ENCODE data around the gene FXYD7.
"Not testable (repeated sequence)": the region's sequence is repeated elsewhere in the genome, so short reads cannot be mapped to it uniquely, and the experiment has no call there.

FXYD7 gene

DNA sequence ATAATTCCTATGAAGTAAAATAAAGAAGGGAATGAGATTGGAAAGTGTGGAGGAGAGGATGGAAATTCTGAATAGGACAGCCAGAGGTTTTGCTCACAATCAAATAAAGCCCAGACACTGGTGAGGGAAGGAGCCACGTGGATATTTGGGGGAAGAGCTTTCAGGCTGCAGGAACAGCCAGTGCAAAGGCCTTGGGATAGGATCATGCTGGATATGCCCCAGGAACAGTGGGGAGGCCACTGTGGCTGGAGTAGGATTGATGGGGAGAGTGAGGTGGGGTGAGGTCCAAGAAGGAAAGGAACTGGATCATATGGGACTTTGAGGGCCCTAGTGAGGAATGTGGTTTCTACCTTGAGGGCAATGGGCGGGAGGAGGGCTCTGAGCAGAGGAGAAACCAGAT, 7.4 kb downstream of the FXYD7 start:
- no peak overlapping the region for H3K27ac ChIP-seq (ENCODE audit: low read depth, low read length)

DNA sequence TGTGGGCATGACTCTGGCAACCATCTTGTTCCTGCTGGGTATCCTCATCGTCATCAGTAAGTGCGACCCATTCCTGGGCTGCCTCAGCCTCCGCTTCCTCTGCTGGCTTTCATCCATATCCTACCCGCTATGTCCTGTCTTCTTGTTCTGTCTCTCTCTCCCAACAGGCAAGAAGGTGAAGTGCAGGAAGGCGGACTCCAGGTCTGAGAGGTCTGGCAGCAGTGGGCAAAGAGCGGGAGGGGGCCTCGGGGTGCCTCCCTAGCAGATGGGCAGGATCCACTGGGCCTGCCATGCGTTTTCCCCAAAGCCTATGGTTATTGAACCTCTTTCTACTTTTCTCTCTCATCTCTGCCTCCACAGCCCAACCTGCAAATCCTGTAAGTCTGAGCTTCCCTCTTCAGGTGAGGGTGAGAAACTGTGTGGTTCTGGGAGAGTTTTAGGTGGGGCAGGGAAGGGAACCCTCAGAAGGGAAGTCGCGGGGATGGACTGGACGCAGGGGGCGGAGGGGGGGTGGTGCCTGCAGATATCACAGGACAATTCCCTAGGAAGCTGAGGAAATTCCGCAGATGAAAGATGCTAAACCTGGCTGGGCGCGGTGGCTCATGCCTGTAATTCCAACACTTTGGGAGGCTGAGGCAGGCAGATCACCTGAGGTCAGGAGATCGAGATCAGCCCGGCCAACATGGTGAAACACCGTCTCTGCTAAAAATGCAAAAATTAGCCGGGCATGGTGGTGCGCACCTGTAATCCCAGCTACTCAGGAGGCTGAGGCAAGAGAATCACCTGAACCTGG, 8.4 kb downstream of the FXYD7 start:
- 0 out of 2 replicates have a peak, but pooled peaks cover 5% of the 10 kb centered on the region for H3K27me3 ChIP-seq (ENCODE audit: control insufficient read depth, insufficient read depth, low read length)
- no peaks in the 10 kb centered on the region for H3K36me3 ChIP-seq (ENCODE audit: control insufficient read depth, insufficient read depth, low read length)
- H3K4me1 ChIP-seq (ENCODE audit: control insufficient read depth, insufficient read depth, low read length), result peaks cover 26% of the 10 kb centered on the region
- no peak overlapping the region for H3K9ac ChIP-seq (ENCODE audit: low read depth, low read length)
- no peak overlapping the region for H3K4me3 ChIP-seq (ENCODE audit: low read depth, low read length)
- H3K9me3 ChIP-seq (ENCODE audit: control insufficient read depth, insufficient read depth, low read length), result no peaks in the 10 kb centered on the region
- no peak overlapping the region for H3K27ac ChIP-seq (ENCODE audit: low read depth, low read length)

More for the DNA sequence above, 7.4 kb downstream of the FXYD7 start:
- no peaks in the 10 kb centered on the region for H3K9me3 ChIP-seq (ENCODE audit: control insufficient read depth, insufficient read depth, low read length)
- peaks cover 22% of the 10 kb centered on the region for H3K4me1 ChIP-seq (ENCODE audit: control insufficient read depth, insufficient read depth, low read length)
- H3K27me3 ChIP-seq (ENCODE audit: control insufficient read depth, insufficient read depth, low read length), result 0 out of 2 replicates have a peak, but pooled peaks cover 5% of the 10 kb centered on the region
- H3K9ac ChIP-seq (ENCODE audit: low read depth, low read length), result no peak overlapping the region
- H3K36me3 ChIP-seq (ENCODE audit: control insufficient read depth, insufficient read depth, low read length), result no peaks in the 10 kb centered on the region
- no peak overlapping the region for H3K4me3 ChIP-seq (ENCODE audit: low read depth, low read length)

DNA sequence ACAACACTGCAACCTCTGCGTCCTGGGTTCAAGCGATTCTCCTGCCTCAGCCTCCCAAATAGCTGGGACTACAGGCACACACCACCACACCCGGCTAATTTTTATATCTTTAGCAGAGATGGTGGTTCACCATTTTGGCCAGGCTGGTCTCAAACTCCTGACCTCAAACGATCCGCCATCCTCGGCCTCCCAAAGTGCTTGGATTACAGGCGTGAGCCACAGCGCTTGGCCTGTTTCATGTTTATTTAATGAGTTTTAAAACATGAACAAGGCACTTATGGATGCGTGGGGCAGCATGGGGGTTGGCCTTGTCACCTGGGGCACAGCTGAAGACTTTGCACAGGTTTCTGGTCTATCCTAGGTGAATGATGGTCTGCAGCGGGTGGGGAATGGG, 10.1 kb downstream of the FXYD7 start:
- Histone ChIP-seq H3K36me3 (ENCODE audit: control insufficient read depth, insufficient read depth, low read length) (peaks cover 13% of the 10 kb centered on the region), H3K4me1 (ENCODE audit: control insufficient read depth, insufficient read depth, low read length) (peaks cover 26% of the 10 kb centered on the region), H3K4me3 (ENCODE audit: low read depth, low read length) (peak overlapping the region; percentile 82; the same call in 1 of the 2 replicates)
- H3K9me3 ChIP-seq (ENCODE audit: control insufficient read depth, insufficient read depth, low read length); H3K27me3 ChIP-seq (ENCODE audit: control insufficient read depth, insufficient read depth, low read length); H3K27ac ChIP-seq (ENCODE audit: low read depth, low read length); H3K9ac ChIP-seq (ENCODE audit: low read depth, low read length): not testable (repeated sequence)

DNA sequence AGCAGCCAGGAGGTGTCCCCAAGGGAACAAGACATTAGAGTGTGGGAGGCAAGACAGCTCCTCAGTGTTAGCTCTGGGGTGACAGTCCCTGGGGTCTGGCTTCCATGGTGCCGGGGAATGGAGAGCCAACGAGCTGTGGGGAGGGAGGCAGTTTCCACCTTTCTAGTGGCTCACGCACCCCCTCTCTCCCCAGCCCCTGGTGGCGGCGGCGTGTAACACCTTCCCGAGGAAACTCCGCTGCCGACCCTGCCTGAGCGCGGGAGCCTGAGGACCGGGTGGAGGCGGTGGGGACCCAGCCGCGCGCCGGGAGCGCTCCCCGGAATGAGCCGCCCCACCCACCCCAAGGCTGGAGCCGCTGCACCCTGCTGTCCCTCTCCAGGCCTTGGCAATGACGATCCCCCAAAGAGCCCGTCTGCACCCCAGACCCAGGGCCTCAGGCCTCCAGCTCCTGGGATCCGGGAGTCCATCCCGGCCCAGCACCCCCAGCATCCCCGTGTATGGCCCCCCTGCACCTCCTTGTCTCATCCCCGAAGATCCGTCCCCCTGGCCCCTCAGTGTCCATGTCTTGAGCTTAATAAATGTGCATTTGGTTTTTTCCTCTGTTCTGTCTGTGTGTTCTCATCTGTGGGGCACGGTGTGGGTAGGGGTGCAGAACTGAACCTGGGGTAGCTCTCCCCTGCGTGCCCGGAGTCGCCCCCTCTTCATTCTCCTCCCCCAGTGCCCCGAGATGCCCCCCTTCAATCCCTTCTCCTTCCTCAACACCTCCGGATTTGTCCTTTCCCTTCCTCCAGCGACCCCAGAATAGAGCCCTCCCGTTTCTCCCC, 10.9 kb downstream of the FXYD7 start:
- peaks cover 26% of the 10 kb centered on the region for H3K4me1 ChIP-seq (ENCODE audit: control insufficient read depth, insufficient read depth, low read length)
- H3K9me3 ChIP-seq (ENCODE audit: control insufficient read depth, insufficient read depth, low read length), result no peaks in the 10 kb centered on the region
- peak overlapping the region; percentile 82 for H3K4me3 ChIP-seq (ENCODE audit: low read depth, low read length)
- H3K27me3 ChIP-seq (ENCODE audit: control insufficient read depth, insufficient read depth, low read length), result 0 out of 2 replicates have a peak, but pooled peaks cover 5% of the 10 kb centered on the region
- no peak overlapping the region for H3K27ac ChIP-seq (ENCODE audit: low read depth, low read length)
- H3K36me3 ChIP-seq (ENCODE audit: control insufficient read depth, insufficient read depth, low read length), result peaks cover 20% of the 10 kb centered on the region
- H3K9ac ChIP-seq (ENCODE audit: low read depth, low read length), result no peak overlapping the region

DNA sequence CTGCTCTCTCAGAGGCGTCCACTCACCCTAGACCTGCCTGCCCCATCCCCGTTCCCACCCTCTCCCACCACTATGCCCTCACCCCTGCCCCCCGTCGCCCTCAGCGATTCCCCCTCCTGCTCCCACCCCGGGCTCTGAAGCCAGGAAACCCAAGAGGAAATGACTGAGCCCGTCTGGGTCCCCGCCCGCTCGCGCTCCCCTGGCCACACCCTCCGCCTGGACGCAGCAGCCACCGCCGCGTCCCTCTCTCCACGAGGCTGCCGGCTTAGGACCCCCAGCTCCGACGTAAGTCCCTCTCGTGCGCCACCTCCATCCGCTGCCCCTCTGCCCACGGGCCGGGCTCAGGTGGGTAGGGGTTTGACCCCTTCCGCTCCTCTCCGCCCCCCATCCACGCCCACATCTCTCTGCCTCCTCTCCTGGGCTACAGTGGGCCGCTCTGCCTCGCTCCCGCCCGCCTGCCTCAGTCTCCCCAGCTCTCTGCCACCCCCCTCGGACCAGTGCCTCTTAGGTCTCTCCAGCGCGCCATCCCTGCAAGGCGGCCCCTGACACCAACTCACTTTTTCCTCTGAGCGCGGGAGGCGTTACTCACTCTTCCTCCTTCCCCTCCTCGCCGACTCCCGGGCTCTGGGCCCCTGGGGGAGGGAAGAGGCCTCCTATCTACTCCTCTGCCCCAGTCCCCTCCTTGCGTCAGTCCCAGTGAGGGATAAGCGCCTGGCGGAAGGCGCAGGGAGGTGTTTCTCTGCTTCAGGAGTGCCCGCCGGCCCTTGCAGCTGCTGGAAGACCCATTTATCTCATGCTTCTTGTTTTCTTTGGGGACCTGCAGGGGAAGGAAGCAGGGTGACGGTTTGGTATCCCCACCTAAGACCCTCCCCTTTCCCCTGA, 11.7 kb downstream of the FXYD7 start, which contains the start of gene FXYD5:
TSS of gene FXYD5 (plus strand) at position 211 of the 882 bp plus-strand sequence. CDS start 816 bp downstream, outside the sequence.
- H3K9me3 ChIP-seq (ENCODE audit: control insufficient read depth, insufficient read depth, low read length), result no peaks in the 10 kb centered on the region
- peak within 1 kb of the TSS; percentile 48 for H3K9ac ChIP-seq (ENCODE audit: low read depth, low read length)
- 0 out of 2 replicates have a peak, but pooled peaks cover 5% of the 10 kb centered on the region for H3K27me3 ChIP-seq (ENCODE audit: control insufficient read depth, insufficient read depth, low read length)
- H3K4me1 ChIP-seq (ENCODE audit: control insufficient read depth, insufficient read depth, low read length), result peaks cover 26% of the 10 kb centered on the region
- peak within 1 kb of the TSS; percentile 25 for H3K27ac ChIP-seq (ENCODE audit: low read depth, low read length)
- H3K4me3 ChIP-seq (ENCODE audit: low read depth, low read length), result peak within 1 kb of the TSS; percentile 82
- H3K36me3 ChIP-seq (ENCODE audit: control insufficient read depth, insufficient read depth, low read length), result peaks cover 28% of the 10 kb centered on the region

DNA sequence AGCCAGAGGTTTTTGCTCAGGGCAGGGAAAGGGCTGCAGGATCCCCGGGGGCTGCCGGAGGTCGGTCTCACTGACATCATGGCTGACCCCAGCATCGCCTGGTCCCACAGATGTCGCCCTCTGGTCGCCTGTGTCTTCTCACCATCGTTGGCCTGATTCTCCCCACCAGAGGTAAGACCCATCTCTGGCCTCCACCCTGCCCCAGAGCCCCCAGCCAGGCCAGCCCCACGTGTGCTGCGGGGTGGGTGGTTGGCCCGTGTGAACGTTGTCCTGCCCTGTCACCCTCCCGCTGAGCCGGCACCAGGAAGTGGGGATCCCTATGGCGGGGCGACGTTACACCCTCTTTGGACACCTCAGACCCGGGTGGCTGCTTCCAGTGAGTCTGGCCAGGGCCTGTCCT, 12.4 kb downstream of the FXYD7 start:
- Histone ChIP-seq H3K9me3 (ENCODE audit: control insufficient read depth, insufficient read depth, low read length) (no peaks in the 10 kb centered on the region), H3K27ac (ENCODE audit: low read depth, low read length) (no peak overlapping the region), H3K27me3 (ENCODE audit: control insufficient read depth, insufficient read depth, low read length) (0 out of 2 replicates have a peak, but pooled peaks cover 5% of the 10 kb centered on the region), H3K9ac (ENCODE audit: low read depth, low read length) (peak overlapping the region; percentile 48; the same call in 1 of the 2 replicates), H3K4me1 (ENCODE audit: control insufficient read depth, insufficient read depth, low read length) (peaks cover 26% of the 10 kb centered on the region), H3K4me3 (ENCODE audit: low read depth, low read length) (peak overlapping the region; percentile 82), H3K36me3 (ENCODE audit: control insufficient read depth, insufficient read depth, low read length) (peaks cover 32% of the 10 kb centered on the region)

DNA sequence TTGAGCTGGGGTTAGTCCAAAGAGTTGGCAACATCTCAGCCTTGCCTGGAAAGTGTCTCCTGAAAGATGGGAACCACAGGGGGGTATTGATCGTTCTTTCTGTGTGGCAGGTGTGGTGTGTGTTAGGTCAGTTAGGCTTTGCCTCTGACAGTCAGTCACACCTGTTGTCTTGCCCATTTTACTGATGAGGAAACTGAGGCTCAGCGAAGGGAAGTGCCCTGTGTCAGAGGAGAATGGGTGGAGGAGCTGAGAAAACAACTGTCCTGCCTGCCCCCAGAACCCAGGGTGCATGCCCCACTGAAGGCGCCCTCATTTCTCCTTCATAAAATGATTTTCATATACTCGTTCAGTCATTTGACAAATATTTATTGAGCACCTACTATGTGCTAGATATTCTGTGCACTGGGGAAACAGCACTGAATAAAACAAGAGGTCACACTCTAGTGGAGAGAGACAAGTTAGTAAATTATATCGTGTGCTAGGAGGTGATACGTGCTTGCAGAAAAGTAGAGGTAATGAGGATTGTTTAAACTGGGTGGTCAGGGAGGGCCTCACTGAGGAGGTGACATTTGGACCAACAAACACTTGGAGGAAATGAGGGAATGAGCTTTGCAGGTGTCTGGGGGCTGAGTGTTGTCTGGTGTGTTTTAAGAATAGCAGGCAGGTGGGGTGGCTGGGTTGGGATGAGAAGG, 13.1 kb downstream of the FXYD7 start:
- H3K9me3 ChIP-seq (ENCODE audit: control insufficient read depth, insufficient read depth, low read length), result no peaks in the 10 kb centered on the region
- H3K27me3 ChIP-seq (ENCODE audit: control insufficient read depth, insufficient read depth, low read length), result 0 out of 2 replicates have a peak, but pooled peaks cover 5% of the 10 kb centered on the region
- H3K27ac ChIP-seq (ENCODE audit: low read depth, low read length), result no peak overlapping the region
- H3K9ac ChIP-seq (ENCODE audit: low read depth, low read length), result no peak overlapping the region
- peaks cover 39% of the 10 kb centered on the region for H3K36me3 ChIP-seq (ENCODE audit: control insufficient read depth, insufficient read depth, low read length)
- peaks cover 23% of the 10 kb centered on the region for H3K4me1 ChIP-seq (ENCODE audit: control insufficient read depth, insufficient read depth, low read length)
- peak overlapping the region; percentile 82 for H3K4me3 ChIP-seq (ENCODE audit: low read depth, low read length)

DNA sequence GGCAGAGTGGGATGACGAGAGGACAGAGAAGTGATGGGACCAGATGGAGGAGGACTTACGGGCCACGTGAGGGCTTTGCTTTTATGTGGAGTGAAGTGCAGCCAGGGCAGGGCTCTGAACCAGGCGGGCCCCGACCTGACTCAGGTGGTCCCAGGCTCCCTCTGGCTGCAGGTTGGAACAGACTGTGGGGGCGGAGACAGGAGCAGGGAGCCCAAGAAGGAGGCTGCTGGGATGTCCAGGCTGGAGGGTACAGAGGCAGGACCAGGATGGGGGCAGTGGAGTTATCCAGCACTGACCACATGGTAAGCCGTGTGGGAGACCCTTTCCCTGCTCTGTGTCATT, 13.6 kb downstream of the FXYD7 start:
- Histone ChIP-seq H3K27ac (ENCODE audit: low read depth, low read length) (no peak overlapping the region), H3K9ac (ENCODE audit: low read depth, low read length) (no peak overlapping the region), H3K4me1 (ENCODE audit: control insufficient read depth, insufficient read depth, low read length) (peaks cover 17% of the 10 kb centered on the region), H3K9me3 (ENCODE audit: control insufficient read depth, insufficient read depth, low read length) (no peaks in the 10 kb centered on the region), H3K4me3 (ENCODE audit: low read depth, low read length) (no peak overlapping the region), H3K36me3 (ENCODE audit: control insufficient read depth, insufficient read depth, low read length) (peaks cover 44% of the 10 kb centered on the region), H3K27me3 (ENCODE audit: control insufficient read depth, insufficient read depth, low read length) (0 out of 2 replicates have a peak, but pooled peaks cover 5% of the 10 kb centered on the region)

DNA sequence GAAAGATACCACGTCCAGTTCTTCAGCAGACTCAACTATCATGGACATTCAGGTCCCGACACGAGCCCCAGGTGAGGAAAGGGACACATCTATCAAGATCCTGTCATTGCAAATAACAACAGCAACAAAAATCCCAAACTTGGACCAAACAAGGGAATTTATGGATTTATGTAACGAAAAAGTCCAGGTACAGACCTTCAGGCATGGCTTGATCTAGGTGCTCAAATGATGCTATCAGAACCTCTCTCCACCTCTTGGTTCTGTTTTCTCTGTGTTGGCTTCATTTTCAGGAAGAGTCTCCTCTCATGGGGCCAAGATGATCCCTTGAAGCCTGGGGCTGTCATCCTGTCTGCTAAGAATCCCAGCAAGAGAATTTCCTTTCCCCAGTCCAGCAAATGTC, 14.4 kb downstream of the FXYD7 start:
- Histone ChIP-seq H3K9me3 (ENCODE audit: control insufficient read depth, insufficient read depth, low read length) (no peaks in the 10 kb centered on the region), H3K4me3 (ENCODE audit: low read depth, low read length) (no peak overlapping the region), H3K4me1 (ENCODE audit: control insufficient read depth, insufficient read depth, low read length) (peaks cover 15% of the 10 kb centered on the region), H3K36me3 (ENCODE audit: control insufficient read depth, insufficient read depth, low read length) (peaks cover 52% of the 10 kb centered on the region), H3K9ac (ENCODE audit: low read depth, low read length) (no peak overlapping the region), H3K27me3 (ENCODE audit: control insufficient read depth, insufficient read depth, low read length) (0 out of 2 replicates have a peak, but pooled peaks cover 5% of the 10 kb centered on the region), H3K27ac (ENCODE audit: low read depth, low read length) (no peak overlapping the region)

DNA sequence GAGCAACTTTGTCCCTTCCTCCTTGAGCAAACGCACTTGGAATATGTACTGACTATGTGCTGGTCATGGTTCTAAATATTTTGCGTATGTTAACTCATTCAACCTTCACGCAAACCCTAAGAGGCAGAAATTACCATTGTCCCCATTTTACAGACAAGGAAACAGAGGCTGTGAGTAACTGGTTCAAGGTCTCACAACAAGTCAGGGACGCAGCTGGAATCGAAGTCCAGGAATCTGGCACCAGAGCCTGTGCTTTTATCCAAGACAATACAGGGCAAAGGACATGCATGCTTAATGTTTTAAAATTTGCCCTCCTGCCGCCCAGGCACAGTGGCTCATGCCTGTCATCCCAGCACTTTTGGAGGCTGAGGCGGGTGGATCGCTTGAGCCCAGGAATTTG, 16.6 kb downstream of the FXYD7 start:
- peaks cover 9% of the 10 kb centered on the region; the same call in 1 of the 2 replicates for H3K4me1 ChIP-seq (ENCODE audit: control insufficient read depth, insufficient read depth, low read length)
- no peaks in the 10 kb centered on the region for H3K9me3 ChIP-seq (ENCODE audit: control insufficient read depth, insufficient read depth, low read length)
- peaks cover 70% of the 10 kb centered on the region for H3K36me3 ChIP-seq (ENCODE audit: control insufficient read depth, insufficient read depth, low read length)
- no peak overlapping the region for H3K4me3 ChIP-seq (ENCODE audit: low read depth, low read length)
- H3K9ac ChIP-seq (ENCODE audit: low read depth, low read length), result no peak overlapping the region
- no peaks in the 10 kb centered on the region for H3K27me3 ChIP-seq (ENCODE audit: control insufficient read depth, insufficient read depth, low read length)
- H3K27ac ChIP-seq (ENCODE audit: low read depth, low read length), result no peak overlapping the region
